ENCODE data around the gene RAD51B.

The RAD51B gene

GRCh38 chr14:68379510-68380328 lies 560.1 kb downstream of the RAD51B start:
- no peaks in the 10 kb centered on the region for H3K27me3 ChIP-seq (replicated peaks; ENCODE audit: insufficient read depth, low read length)
- no peak overlapping the region for H3K4me2 ChIP-seq (ENCODE audit: low read depth, low read length)
- H3K9me3 ChIP-seq (replicated peaks; ENCODE audit: insufficient read depth, low read length) = no peaks in the 10 kb centered on the region
- no peak overlapping the region for H3K4me3 ChIP-seq (ENCODE audit: low read length)
- no peak overlapping the region for H2AFZ ChIP-seq (ENCODE audit: low read length)
- no peaks in the 10 kb centered on the region for H3K9me2 ChIP-seq (replicated peaks; ENCODE audit: insufficient read depth, low read length)
- no peaks in the 10 kb centered on the region for H3K79me2 ChIP-seq (ENCODE audit: low read length)
- no peak overlapping the region for H3K27ac ChIP-seq (ENCODE audit: low read length)
- H3F3A ChIP-seq (ENCODE audit: insufficient read depth, low read length) = no peaks in the 10 kb centered on the region
- peaks cover 9% of the 10 kb centered on the region; the same call in 1 of the 2 replicates for H3K4me1 ChIP-seq (ENCODE audit: low read length)
- no peaks in the 10 kb centered on the region for H4K20me1 ChIP-seq (ENCODE audit: insufficient read depth, low read length)
- H3K36me3 ChIP-seq (replicated peaks; ENCODE audit: insufficient read depth, low read length) = no peaks in the 10 kb centered on the region
- no peak for TF ChIP-seq EZH2phosphoT487 (IDR thresholded peaks at IDR 0.05; ENCODE audit: low read length)
- no peak for TF ChIP-seq EZH2 (optimal IDR thresholded peaks at IDR 0.05; ENCODE audit: low read depth, low read length)
- no peak for TF ChIP-seq CTCF (IDR thresholded peaks at IDR 0.05; ENCODE audit: low read length)
- H3K9ac ChIP-seq (ENCODE audit: low read length) = no peak overlapping the region
- DNase-seq = no peak

GRCh38 chr14:68380329-68380741 lies 560.8 kb downstream of the RAD51B start:
- DNase-seq = peak; percentile 43
- Histone ChIP-seq H3K9me3 (replicated peaks; ENCODE audit: insufficient read depth, low read length) (no peaks in the 10 kb centered on the region), H3K27me3 (replicated peaks; ENCODE audit: insufficient read depth, low read length) (no peaks in the 10 kb centered on the region), H3K79me2 (ENCODE audit: low read length) (no peaks in the 10 kb centered on the region), H3K4me3 (ENCODE audit: low read length) (no peak overlapping the region), H3F3A (ENCODE audit: insufficient read depth, low read length) (no peaks in the 10 kb centered on the region), H3K27ac (ENCODE audit: low read length) (no peak overlapping the region), H3K4me2 (ENCODE audit: low read depth, low read length) (no peak overlapping the region), H3K4me1 (ENCODE audit: low read length) (peaks cover 9% of the 10 kb centered on the region; the same call in 1 of the 2 replicates), H4K20me1 (ENCODE audit: insufficient read depth, low read length) (no peaks in the 10 kb centered on the region), H2AFZ (ENCODE audit: low read length) (no peak overlapping the region), H3K9ac (ENCODE audit: low read length) (no peak overlapping the region), H3K9me2 (replicated peaks; ENCODE audit: insufficient read depth, low read length) (no peaks in the 10 kb centered on the region), H3K36me3 (replicated peaks; ENCODE audit: insufficient read depth, low read length) (no peaks in the 10 kb centered on the region)
- TF ChIP-seq EZH2 (optimal IDR thresholded peaks at IDR 0.05; ENCODE audit: low read depth, low read length) = no peak
- TF ChIP-seq EZH2phosphoT487 (IDR thresholded peaks at IDR 0.05; ENCODE audit: low read length) = no peak
- TF ChIP-seq CTCF (IDR thresholded peaks at IDR 0.05; ENCODE audit: low read length) = no peak

- Histone ChIP-seq H3K9ac (ENCODE audit: low read length) (no peak overlapping the region), H3K4me1 (ENCODE audit: low read length) (peaks cover 9% of the 10 kb centered on the region; the same call in 1 of the 2 replicates), H3K4me2 (ENCODE audit: low read depth, low read length) (no peak overlapping the region), H4K20me1 (ENCODE audit: insufficient read depth, low read length) (no peaks in the 10 kb centered on the region), H3K9me3 (replicated peaks; ENCODE audit: insufficient read depth, low read length) (no peaks in the 10 kb centered on the region), H3K36me3 (replicated peaks; ENCODE audit: insufficient read depth, low read length) (no peaks in the 10 kb centered on the region), H3K79me2 (ENCODE audit: low read length) (no peaks in the 10 kb centered on the region), H3K9me2 (replicated peaks; ENCODE audit: insufficient read depth, low read length) (no peaks in the 10 kb centered on the region), H3K27ac (ENCODE audit: low read length) (no peak overlapping the region), H3F3A (ENCODE audit: insufficient read depth, low read length) (no peaks in the 10 kb centered on the region), H2AFZ (ENCODE audit: low read length) (no peak overlapping the region), H3K27me3 (replicated peaks; ENCODE audit: insufficient read depth, low read length) (no peaks in the 10 kb centered on the region), H3K4me3 (ENCODE audit: low read length) (no peak overlapping the region)
- TF ChIP-seq EZH2phosphoT487 (IDR thresholded peaks at IDR 0.05; ENCODE audit: low read length) (no peak), CTCF (IDR thresholded peaks at IDR 0.05; ENCODE audit: low read length) (no peak), EZH2 (optimal IDR thresholded peaks at IDR 0.05; ENCODE audit: low read depth, low read length) (no peak)
- no peak for DNase-seq
Observed at GRCh38 chr14:68384335-68384734, 564.8 kb downstream of the RAD51B start.
